NCI-H1930 (cell line): ENCODE measurements around the gene DBI.
"Not testable (repeated sequence)": the region's sequence is repeated elsewhere in the genome, so short reads cannot be mapped to it uniquely, and the experiment has no call there.

ENCODE experiments used
- DNase-seq, 2 experiments: peaks; one replicate each; lab custom pipeline; 2025; lab: John Stamatoyannopoulos, UW

The DBI gene

GRCh38 chr2:119365436-119365835, 1.3 kb upstream of the DBI start:
- no peak for DNase-seq

- no peak for DNase-seq
Measured at GRCh38 chr2:119366161-119366648, 572 bp upstream of the DBI start.

- no peak for DNase-seq
Measured at GRCh38 chr2:119367472-119368099, 809 bp downstream of the DBI start.

- DNase-seq, result no peak
Measured at GRCh38 chr2:119369845-119370244, 3.1 kb downstream of the DBI start.

- no peak for DNase-seq
Measured at GRCh38 chr2:119371111-119371510, 4.3 kb downstream of the DBI start.

GRCh38 chr2:119372778-119373568, 6.2 kb downstream of the DBI start:
- DNase-seq, result no peak

- not testable (repeated sequence) for DNase-seq
Measured at GRCh38 chr2:119373907-119374745, 7.3 kb downstream of the DBI start.

GRCh38 chr2:119376406-119376805, 9.6 kb downstream of the DBI start:
- not testable (repeated sequence) for DNase-seq

- DNase-seq, result no peak
Measured at GRCh38 chr2:119376810-119377209, 10.0 kb downstream of the DBI start.

GRCh38 chr2:119377294-119377992, 10.7 kb downstream of the DBI start:
- no peak for DNase-seq

GRCh38 chr2:119377993-119378345, 11.2 kb downstream of the DBI start:
- no peak for DNase-seq

GRCh38 chr2:119378566-119378965, 11.8 kb downstream of the DBI start:
- no peak for DNase-seq

- DNase-seq, result no peak
Measured at GRCh38 chr2:119383410-119384140, 16.8 kb downstream of the DBI start.

- DNase-seq, result no peak
Measured at GRCh38 chr2:119384971-119385370, 18.2 kb downstream of the DBI start.

GRCh38 chr2:119385466-119385865, 18.7 kb downstream of the DBI start:
- no peak for DNase-seq

GRCh38 chr2:119387381-119388129, 20.8 kb downstream of the DBI start:
- no peak for DNase-seq

- no peak for DNase-seq
Measured at GRCh38 chr2:119389615-119390306, 23.0 kb downstream of the DBI start.

- DNase-seq, result no peak
Measured at GRCh38 chr2:119393971-119394748, 27.4 kb downstream of the DBI start.

- no peak for DNase-seq
Measured at GRCh38 chr2:119397196-119397595, 30.4 kb downstream of the DBI start.
